ENCODE measurements around the gene TLCD1. TPM values are rescaled to one million over a fixed set of nuclear protein-coding genes. Genes with fewer than 3 reads are reported as not detected.

Gene TLCD1
- total and polyA plus RNA-seq, 2 of the 8 experiments (the other 6 are each of a cell fraction or from before 2014, with no cell fraction given), result 40.7 to 128 TPM

DNA sequence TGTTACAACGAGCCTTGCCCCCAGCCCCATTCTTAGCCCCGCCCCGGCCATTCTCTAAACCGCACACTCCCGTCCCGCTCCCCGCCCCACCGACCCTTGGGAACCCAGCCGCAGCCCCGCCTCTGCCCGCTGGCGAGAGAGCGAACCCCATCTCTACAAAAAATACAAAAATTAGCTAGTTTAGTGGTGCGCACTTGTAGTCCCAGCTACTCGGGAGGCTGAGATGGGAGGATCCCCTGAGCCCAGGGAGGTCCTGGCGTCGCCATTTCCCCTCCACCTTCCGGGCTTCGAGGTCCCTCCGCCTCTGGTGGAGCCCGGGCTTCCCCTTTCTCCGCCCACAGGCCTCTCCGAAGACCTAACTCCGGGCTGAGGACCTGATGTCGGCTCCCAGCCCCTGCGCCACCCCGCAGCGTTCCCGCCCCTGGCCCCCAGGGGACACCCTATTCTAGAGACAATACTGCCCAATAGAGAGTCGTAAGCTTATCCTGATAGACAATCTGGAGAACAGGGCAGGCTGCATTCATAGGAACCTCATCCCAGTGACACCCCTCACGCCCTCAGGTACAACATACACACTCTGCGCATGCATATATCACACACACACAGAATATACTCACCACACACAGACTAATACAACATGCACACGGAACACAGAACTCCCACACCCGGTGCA, 13.9 kb downstream of the TLCD1 start:
- peaks cover 0 to 11% of the 10 kb centered on the region in 2 experiments for H4K20me1 ChIP-seq (replicated peaks in 1 of 2; ENCODE audit: control insufficient read depth in 1 of 2, insufficient read depth in 2 of 2, low read length in 2 of 2)
- DNase-seq (ENCODE audit: low read depth in 1 of 2, low spot score in 2 of 2), result peak in 1 of 2 experiments; percentile 85
- CTCF ChIA-PET (ENCODE audit: partially characterized antibody), result interaction anchor here (0.6 to 2.8 kb wide), 4 partner anchors 8 to 54 kb away, joined by 3 to 12 read pairs (median 4); partner anchors contain the start of gene RPL23A
- peak; percentile 52 for TF ChIP-seq ASH2L (IDR thresholded peaks at IDR 0.05; ENCODE audit: low read length)
- TF ChIP-seq SIN3A (conservative IDR thresholded peaks at IDR 0.05 in 1 of 2, IDR thresholded peaks at IDR 0.05 in 1 of 2; ENCODE audit: low read depth in 1 of 2, low read length in 2 of 2), result 0 out of 4 replicates have a peak, but pooled peaks of 1 of the 2 experiments have one; percentile 5
- TF ChIP-seq TAF1 (IDR thresholded peaks at IDR 0.05; ENCODE audit: low read depth, low read length), result peak; percentile 39; the same call in 1 of the 2 replicates
- TF ChIP-seq EGR1 (IDR thresholded peaks at IDR 0.05; ENCODE audit: borderline replicate concordance, low read depth, low read length), result no peak
- no peak for TF ChIP-seq CBX8 (IDR thresholded peaks at IDR 0.05; ENCODE audit: borderline replicate concordance, low read depth, low read length)
- no peak for TF ChIP-seq CEBPB (IDR thresholded peaks at IDR 0.05; ENCODE audit: low read depth, low read length)
- TF ChIP-seq TBP (IDR thresholded peaks at IDR 0.05; ENCODE audit: low read depth, low read length), result peak; percentile 22; the same call in 1 of the 2 replicates
- TF ChIP-seq SIX5 (IDR thresholded peaks at IDR 0.05; ENCODE audit: low read depth, low read length), result no peak
- TF ChIP-seq YY1 (IDR thresholded peaks at IDR 0.05; ENCODE audit: low read depth, low read length), result peak; percentile 75; the same call in 1 of the 2 replicates
- TF ChIP-seq PHF8 (conservative IDR thresholded peaks at IDR 0.05; ENCODE audit: low read depth, low read length), result peak; percentile 50
- TF ChIP-seq POLR2AphosphoS5 (IDR thresholded peaks at IDR 0.05; ENCODE audit: low read depth, low read length), result peak; percentile 42; the same call in 1 of the 2 replicates
- TF ChIP-seq POLR2A (IDR thresholded peaks at IDR 0.05; ENCODE audit: control extremely low read depth in 1 of 2, low read depth in 2 of 2, low read length in 2 of 2), result peak in 1 of 2 experiments; percentile 26; a peak in 2 of 3 replicates
- no peak for TF ChIP-seq BACH1 (IDR thresholded peaks at IDR 0.05; ENCODE audit: low read length)

More for the DNA sequence above, 13.9 kb downstream of the TLCD1 start:
- peaks cover 8 to 20% (median 15%) of the 10 kb centered on the region in 4 experiments; a peak in 7 of 8 replicates for H3K36me3 ChIP-seq (ENCODE audit: control insufficient read depth in 2 of 4, insufficient read depth in 4 of 4, low read length in 3 of 4)
- H2AK5ac ChIP-seq (ENCODE audit: low read depth, low read length), result peak overlapping the region; percentile 54
- H2AFZ ChIP-seq (ENCODE audit: low read length), result no peak overlapping the region
- peaks cover 16% of the 10 kb centered on the region for H3K79me1 ChIP-seq (ENCODE audit: low read depth, low read length)
- H3K18ac ChIP-seq (ENCODE audit: extremely low read depth, low read length), result peak overlapping the region; percentile 91
- H3K4me3 ChIP-seq (ENCODE audit: extremely low read depth in 1 of 4, insufficient read depth in 2 of 4, low read depth in 3 of 4, low read length in 4 of 4), result peak overlapping the region; percentile 37 to 81 (median 58)
- POLR2A ChIA-PET (ENCODE audit: partially characterized antibody), result interaction anchor here (0.7 to 10.5 kb wide), 15 partner anchors 10 to 253 kb away, joined by 3 to 258 read pairs (median 10); partner anchors contain the start of genes BLTP2, FLOT2, NEK8 and RPL23A
- H4K5ac ChIP-seq (ENCODE audit: insufficient read length, low read depth, low read length), result peak overlapping the region; percentile 94
- peak overlapping the region; percentile 99 for H2BK15ac ChIP-seq (ENCODE audit: low read length)
- no peaks in the 10 kb centered on the region for H3K27me3 ChIP-seq (replicated peaks in 1 of 4; ENCODE audit: control insufficient read depth in 3 of 4, extremely low read depth in 1 of 4, insufficient read depth in 3 of 4, low read length in 3 of 4)
- H2BK12ac ChIP-seq (ENCODE audit: low read depth, low read length), result peak overlapping the region; percentile 96
- peak overlapping the region; percentile 89 for H4K91ac ChIP-seq (replicated peaks; ENCODE audit: insufficient read length, low read length)
- peak overlapping the region; percentile 98 for H3K4ac ChIP-seq (replicated peaks; ENCODE audit: insufficient read length, low read depth, low read length)
- H2BK5ac ChIP-seq (ENCODE audit: low read depth, low read length), result peak overlapping the region; percentile 94
- H3K79me2 ChIP-seq (ENCODE audit: control insufficient read depth in 1 of 2, insufficient read depth in 2 of 2, low read length in 2 of 2), result peaks cover 3 to 33% of the 10 kb centered on the region in 2 experiments; a peak in 3 of 4 replicates
- H3K4me1 ChIP-seq (replicated peaks in 1 of 4; ENCODE audit: control insufficient read depth in 3 of 4, insufficient read depth in 4 of 4, low read length in 3 of 4), result peaks cover 4 to 15% (median 7%) of the 10 kb centered on the region in 4 experiments; a peak in 6 of 7 replicates
- H2BK120ac ChIP-seq (replicated peaks; ENCODE audit: low read depth, low read length), result peak overlapping the region; percentile 7
- H3K4me2 ChIP-seq (ENCODE audit: insufficient read depth in 1 of 2, low read depth in 2 of 2, low read length in 2 of 2), result peak overlapping the region; percentile 88 to 100
- no peak for FAIRE-seq
- peak overlapping the region; percentile 70 for H3K27ac ChIP-seq (ENCODE audit: low read depth, low read length)
- no peak overlapping the region for H3K14ac ChIP-seq (ENCODE audit: insufficient read length)
- H4K8ac ChIP-seq (ENCODE audit: extremely low read depth, insufficient read depth, low read length), result peak overlapping the region; percentile 81; the same call in 1 of the 2 replicates
- no peak overlapping the region for H3K23ac ChIP-seq (ENCODE audit: insufficient read length)
- 18% methylated on average over 20 of the region's 34 CpGs; no CpG with 5 or more reads in 1 of the 2 experiments for WGBS, 2 experiments (ENCODE audit: extremely low coverage in 1 of 2, insufficient coverage in 1 of 2, insufficient read length in 1 of 2, insufficient replicate concordance in 2 of 2, low coverage in 1 of 2, low lambda C conversion rate in 2 of 2, missing lambda C conversion rate in 1 of 2)
- H3K9ac ChIP-seq (replicated peaks in 1 of 4; ENCODE audit: extremely low read depth in 1 of 4, low read depth in 3 of 4, low read length in 3 of 4), result peak overlapping the region in 3 of 4 experiments; percentile 79 to 85 (median 83); a peak in 6 of 7 replicates
- H3K23me2 ChIP-seq (ENCODE audit: low read depth, low read length), result peaks cover 16% of the 10 kb centered on the region
- peak overlapping the region; percentile 89 for H3K56ac ChIP-seq (replicated peaks; ENCODE audit: insufficient read length, low read depth, low read length)
- H2BK20ac ChIP-seq (ENCODE audit: low read length), result peak overlapping the region; percentile 21; the same call in 1 of the 2 replicates
- no peaks in the 10 kb centered on the region for H3K9me3 ChIP-seq (ENCODE audit: insufficient read depth in 2 of 2, low read depth in 1 of 2, low read length in 1 of 2)
